HL-60 (cell line): Measurements from ENCODE around the gene LRMDA.

Source experiments
- CTCF ChIP-seq: IDR thresholded peaks from one replicate; pipeline ENCODE4 v1.5.1; 2011; ENCODE audit warnings: low read length, control low read depth, inconsistent platforms; ENCODE audit not compliant: insufficient read depth
- POLR2AphosphoS5 ChIP-seq: IDR thresholded peaks from 2 replicates; pipeline ENCODE4 v1.6.1; 2012; ENCODE audit warnings: low read depth

GRCh38 chr10:75540357-75540966 is 109.0 kb downstream of the LRMDA start:
- TF ChIP-seq CTCF (no peak), POLR2AphosphoS5 (no peak)
